H1 (cell line): ENCODE measurements around the gene MPPED1. TPM values are rescaled to one million over a fixed set of nuclear protein-coding genes. Genes with fewer than 3 reads are reported as not detected.

Experiments
- CTCF ChIA-PET: fragments of 300-600 bp; sonication (Branson Sonifier 250); formaldehyde crosslinking; loops from one replicate; lab custom pipeline; 2021; ENCODE audit not compliant: partially characterized antibody; lab: Charles Lee
- POLR2A ChIA-PET: fragments of 300-600 bp; sonication (Branson Sonifier 250); formaldehyde crosslinking; loops from one replicate; lab custom pipeline; 2021; ENCODE audit warnings: inconsistent platforms; ENCODE audit not compliant: partially characterized antibody; lab: Charles Lee
- DNase-seq, 2 experiments: peaks; one replicate each; pipeline versions ENCODE4 v3.0.0 to v3.0.0-alpha.2; 2010 to 2022; ENCODE audit warnings: low spot score in 2 of 2, low read depth in 1 of 2, mixed read lengths in 1 of 2
- FAIRE-seq: peaks from 2 replicates; lab custom pipeline; 2011; peaks lifted over from hg19 to GRCh38; lab: Jason Lieb, UNC
- H2AFZ ChIP-seq: 2 replicates; pipeline ENCODE4 v1.8.1; 2012; ENCODE audit warnings: low read length, inconsistent platforms
- H2AK5ac ChIP-seq: 2 replicates; pipeline ENCODE4 v1.6.1; 2013; ENCODE audit warnings: low read depth, low read length
- H2BK120ac ChIP-seq: replicated peaks from 2 replicates; pipeline ENCODE3; 2013; ENCODE audit warnings: low read depth, low read length, inconsistent platforms
- H2BK12ac ChIP-seq: 2 replicates; pipeline ENCODE4 v1.6.1; 2013; ENCODE audit warnings: low read depth, low read length
- H2BK15ac ChIP-seq: 2 replicates; pipeline ENCODE4 v1.6.1; 2013; ENCODE audit warnings: low read length
- H2BK20ac ChIP-seq: 2 replicates; pipeline ENCODE4 v1.6.1; 2013; ENCODE audit warnings: low read length
- H2BK5ac ChIP-seq: 2 replicates; pipeline ENCODE4 v1.6.1; 2013; ENCODE audit warnings: low read depth, low read length
- H3K14ac ChIP-seq: 2 replicates; pipeline ENCODE4 v1.6.1; 2013; ENCODE audit warnings: inconsistent platforms; ENCODE audit not compliant: insufficient read length
- H3K18ac ChIP-seq: 2 replicates; pipeline ENCODE4 v1.6.1; 2013; ENCODE audit warnings: low read length; ENCODE audit errors: extremely low read depth
- H3K23ac ChIP-seq: 2 replicates; pipeline ENCODE4 v1.6.1; 2013; ENCODE audit warnings: inconsistent platforms; ENCODE audit not compliant: insufficient read length
- H3K23me2 ChIP-seq: 2 replicates; pipeline ENCODE4 v1.6.1; 2013; ENCODE audit warnings: low read depth, low read length
- H3K27ac ChIP-seq: 2 replicates; pipeline ENCODE4 v1.6.1; 2011; ENCODE audit warnings: low read depth, low read length, inconsistent platforms
- H3K27me3 ChIP-seq, 4 experiments: replicated peaks in 1 of 4; 1 replicate in 1 of 4; 2 replicates in 3 of 4; pipeline versions ENCODE4 v1.6.1 to v1.8.1; 2011 to 2013; ENCODE audit warnings: low read length in 3 of 4, mild to moderate bottlenecking in 3 of 4, inconsistent platforms in 2 of 4, mixed read lengths in 2 of 4, moderate library complexity in 1 of 4; ENCODE audit not compliant: control insufficient read depth in 3 of 4, insufficient read depth in 3 of 4; ENCODE audit errors: extremely low read depth in 1 of 4
- H3K36me3 ChIP-seq, 4 experiments: 2 replicates each; pipeline versions ENCODE4 v1.6.1 to v1.8.1; 2011 to 2013; ENCODE audit warnings: mild to moderate bottlenecking in 4 of 4, low read length in 3 of 4, moderate library complexity in 2 of 4, control low read depth in 1 of 4, inconsistent platforms in 1 of 4; ENCODE audit not compliant: insufficient read depth in 4 of 4, control insufficient read depth in 2 of 4
- H3K4ac ChIP-seq: replicated peaks from 2 replicates; pipeline ENCODE3; 2013; ENCODE audit warnings: low read length, low read depth, mixed read lengths, inconsistent platforms; ENCODE audit not compliant: insufficient read length
- H3K4me1 ChIP-seq, 4 experiments: replicated peaks in 1 of 4; 1 replicate in 1 of 4; 2 replicates in 3 of 4; pipeline versions ENCODE4 v1.6.1 to v1.8.1; 2011 to 2013; ENCODE audit warnings: low read length in 3 of 4, inconsistent platforms in 2 of 4, mixed read lengths in 1 of 4; ENCODE audit not compliant: insufficient read depth in 4 of 4, control insufficient read depth in 3 of 4
- H3K4me2 ChIP-seq, 2 experiments: 2 replicates each; pipeline versions ENCODE4 v1.6.1 to v1.8.1; 2011 to 2013; ENCODE audit warnings: low read depth in 2 of 2, low read length in 2 of 2, control low read depth in 1 of 2, inconsistent platforms in 1 of 2, mild to moderate bottlenecking in 1 of 2; ENCODE audit not compliant: insufficient read depth in 1 of 2
- H3K4me3 ChIP-seq, 4 experiments: fragments of 200-600, 300-600 bp in 1 of 4; sonication (generic), shearing (Covaris generic), sonication (Bioruptor Twin) in 1 of 4; 2 replicates each; pipeline versions ENCODE4 v1.5.1 to v1.8.1; 2011 to 2016; ENCODE audit warnings: low read length in 4 of 4, low read depth in 3 of 4, control low read depth in 2 of 4, inconsistent platforms in 2 of 4, mild to moderate bottlenecking in 2 of 4, mixed read lengths in 1 of 4, moderate library complexity in 1 of 4; ENCODE audit not compliant: insufficient read depth in 2 of 4; ENCODE audit errors: extremely low read depth in 1 of 4
- H3K56ac ChIP-seq: replicated peaks from 2 replicates; pipeline ENCODE3; 2013; ENCODE audit warnings: low read depth, mild to moderate bottlenecking, mixed read lengths, low read length, inconsistent platforms; ENCODE audit not compliant: insufficient read length
- H3K79me1 ChIP-seq: 2 replicates; pipeline ENCODE4 v1.6.1; 2013; ENCODE audit warnings: low read depth, low read length, control low read depth
- H3K79me2 ChIP-seq, 2 experiments: 2 replicates each; pipeline versions ENCODE4 v1.6.1 to v1.8.1; 2012 to 2013; ENCODE audit warnings: low read length in 2 of 2, mild to moderate bottlenecking in 2 of 2, inconsistent platforms in 1 of 2; ENCODE audit not compliant: insufficient read depth in 2 of 2, control insufficient read depth in 1 of 2
- H3K9ac ChIP-seq, 4 experiments: replicated peaks in 1 of 4; 1 replicate in 1 of 4; 2 replicates in 3 of 4; pipeline versions ENCODE4 v1.6.1 to v1.8.1; 2011 to 2013; ENCODE audit warnings: low read depth in 3 of 4, low read length in 3 of 4, control low read depth in 2 of 4, mild to moderate bottlenecking in 2 of 4, moderate library complexity in 2 of 4, inconsistent platforms in 1 of 4; ENCODE audit errors: extremely low read depth in 1 of 4
- H3K9me3 ChIP-seq, 2 experiments: 2 replicates each; pipeline versions ENCODE4 v1.6.1 to v1.8.1; 2012 to 2013; ENCODE audit warnings: mild to moderate bottlenecking in 2 of 2, moderate library complexity in 2 of 2, control low read depth in 1 of 2, inconsistent platforms in 1 of 2, low read depth in 1 of 2, low read length in 1 of 2, mixed read lengths in 1 of 2; ENCODE audit not compliant: insufficient read depth in 2 of 2
- H4K20me1 ChIP-seq, 2 experiments: replicated peaks in 1 of 2; 2 replicates each; pipeline versions ENCODE3 to v1.8.1; 2011 to 2013; ENCODE audit warnings: inconsistent platforms in 2 of 2, low read length in 2 of 2, mild to moderate bottlenecking in 1 of 2; ENCODE audit not compliant: insufficient read depth in 2 of 2, control insufficient read depth in 1 of 2
- H4K5ac ChIP-seq: 2 replicates; pipeline ENCODE4 v1.6.1; 2013; ENCODE audit warnings: low read length, low read depth, mixed read lengths, inconsistent platforms; ENCODE audit not compliant: insufficient read length
- H4K8ac ChIP-seq: 2 replicates; pipeline ENCODE4 v1.8.0; 2013; ENCODE audit warnings: mild to moderate bottlenecking, moderate library complexity, low read length, inconsistent platforms; ENCODE audit not compliant: insufficient read depth; ENCODE audit errors: extremely low read depth
- H4K91ac ChIP-seq: replicated peaks from 2 replicates; pipeline ENCODE3; 2013; ENCODE audit warnings: low read length, mixed read lengths, inconsistent platforms; ENCODE audit not compliant: insufficient read length
- CTCF ChIP-seq, 3 experiments: IDR thresholded peaks; 1 replicate in 2 of 3; 2 replicates in 1 of 3; pipeline versions ENCODE4 v1.5.1 to v1.6.1; 2011; ENCODE audit warnings: low read length in 3 of 3, mild to moderate bottlenecking in 3 of 3, inconsistent platforms in 2 of 3, low read depth in 1 of 3, moderate library complexity in 1 of 3; ENCODE audit not compliant: insufficient read depth in 1 of 3; ENCODE audit errors: control extremely low read depth in 1 of 3
- EP300 ChIP-seq, 2 experiments: IDR thresholded peaks; 1 replicate in 1 of 2; 2 replicates in 1 of 2; pipeline ENCODE4 v1.6.1; 2011 to 2012; ENCODE audit warnings: low read depth in 2 of 2, low read length in 2 of 2, mild to moderate bottlenecking in 2 of 2, borderline replicate concordance in 1 of 2, inconsistent platforms in 1 of 2, moderate library complexity in 1 of 2
- RAD21 ChIP-seq, 2 experiments: IDR thresholded peaks in 1 of 2; conservative IDR thresholded peaks in 1 of 2; 2 replicates each; pipeline ENCODE4 v1.6.1; 2011; ENCODE audit warnings: low read depth in 2 of 2, low read length in 2 of 2, improper control_type of control experiment in 1 of 2, inconsistent platforms in 1 of 2, mild to moderate bottlenecking in 1 of 2, moderate library complexity in 1 of 2
- WGBS, 2 experiments: shearing (Covaris generic) in 1 of 2; methylation state at CpG; one replicate each; pipeline versions ENCODE4 v1.1.6 to v1.1.7; 2013 to 2015; ENCODE audit warnings: low lambda C conversion rate in 2 of 2, mixed read lengths in 2 of 2, inconsistent platforms in 1 of 2, low coverage in 1 of 2, missing lambda C conversion rate in 1 of 2; ENCODE audit not compliant: insufficient replicate concordance in 2 of 2, insufficient coverage in 1 of 2, insufficient read length in 1 of 2; ENCODE audit errors: extremely low coverage in 1 of 2, missing lambda C conversion rate in 1 of 2; 5-methylcytosine and 5-hydroxymethylcytosine counted together
- polyA plus RNA-seq, 7 experiments: library from polyadenylated mRNA; depleted of rRNA in 3 of 7; stranded (reverse) in 5 of 7; unstranded in 2 of 7; fragments of >200 nt in 5 of 7; fragments of 200-250 nt in 2 of 7; gene quantifications; 1 replicate in 5 of 7; 2 replicates in 1 of 7; 4 replicates in 1 of 7; pipeline versions ENCODE4 v1.2.1 to v1.2.3, GENCODE V29; 2011 to 2013; ENCODE audit warnings: missing spikeins in 2 of 7, mixed read lengths in 2 of 7
- total RNA-seq: library from RNA; stranded (reverse); fragmentation: NEBNext Ultra II Directional; extraction: Animal tissue kit (Norgen Biotek cat#: 25700); gene quantifications from 2 replicates; pipeline ENCODE4 v1.2.1, GENCODE V29; 2021

Gene MPPED1
- total and polyA plus RNA-seq, 2 of the 8 experiments (the other 6 are each of a cell fraction or from before 2014, with no cell fraction given): 0.29 to 0.37 TPM

GRCh38 chr22:43427296-43428004 lies 15.6 kb downstream of the MPPED1 start:
- H2AK5ac ChIP-seq: no peak overlapping the region
- no peak overlapping the region for H3K14ac ChIP-seq
- H2BK20ac ChIP-seq: no peak overlapping the region
- H2BK12ac ChIP-seq: no peak overlapping the region
- WGBS, 2 experiments: 74% methylated on average over 23 of the region's 23 CpGs; no CpG with 5 or more reads in 1 of the 2 experiments
- peak overlapping the region; percentile 32; the same call in 1 of the 2 replicates for H3K18ac ChIP-seq
- H3K9ac ChIP-seq: no peak overlapping the region
- no peak overlapping the region for H3K23ac ChIP-seq
- no peaks in the 10 kb centered on the region for H3K36me3 ChIP-seq
- H3K27ac ChIP-seq: no peak overlapping the region
- no peak overlapping the region for H4K91ac ChIP-seq
- no peak overlapping the region for H2BK5ac ChIP-seq
- H3K56ac ChIP-seq: no peak overlapping the region
- TF ChIP-seq EP300 (IDR thresholded peaks at IDR 0.05; ENCODE audit: borderline replicate concordance in 1 of 2, low read depth in 2 of 2, low read length in 2 of 2) (no peak), CTCF (IDR thresholded peaks at IDR 0.05; ENCODE audit: control extremely low read depth in 1 of 3, insufficient read depth in 1 of 3, low read depth in 1 of 3, low read length in 3 of 3) (peak; percentile 40 to 62 (median 42)), RAD21 (IDR thresholded peaks at IDR 0.05 in 1 of 2, conservative IDR thresholded peaks at IDR 0.05 in 1 of 2; ENCODE audit: low read depth in 2 of 2, low read length in 2 of 2) (peak; percentile 34 to 53; a peak in 3 of 4 replicates)
- H4K5ac ChIP-seq: no peak overlapping the region
- H3K4ac ChIP-seq: no peak overlapping the region
- FAIRE-seq (no peak), DNase-seq (no peak)
- no peak overlapping the region for H4K8ac ChIP-seq
- H2AFZ ChIP-seq: no peak overlapping the region
- H3K79me1 ChIP-seq: no peaks in the 10 kb centered on the region
- no peaks in the 10 kb centered on the region for H3K9me3 ChIP-seq
- ChIA-PET POLR2A (no interaction called here), CTCF (interaction anchor here (0.6 to 3.4 kb wide), 26 partner anchors 10 to 315 kb away, joined by 3 to 14 read pairs (median 4); no protein-coding TSS in a partner anchor)
- no peaks in the 10 kb centered on the region for H4K20me1 ChIP-seq
- no peak overlapping the region for H2BK120ac ChIP-seq
- H3K27me3 ChIP-seq: no peaks in the 10 kb centered on the region; a peak in 1 of 7 replicates
- H3K4me3 ChIP-seq: no peak overlapping the region
- H3K79me2 ChIP-seq: no peaks in the 10 kb centered on the region
- no peak overlapping the region for H2BK15ac ChIP-seq
- no peaks in the 10 kb centered on the region for H3K23me2 ChIP-seq
- peaks cover 0 to 3% (median 0%) of the 10 kb centered on the region in 4 experiments; a peak in 2 of 7 replicates for H3K4me1 ChIP-seq
- H3K4me2 ChIP-seq: no peak overlapping the region
